Memory B cell (primary cell): ENCODE measurements around the gene ORAI2.

ENCODE experiments used
- ATAC-seq: fragments of 150-1000 bp; cut with Tn5 transposase; 2 replicates; pipeline ENCODE4 v1.10.0; 2021; ENCODE audit warnings: low read depth, mild to moderate bottlenecking, moderate library complexity
- DNase-seq, 2 donors: peaks; one replicate each; pipeline ENCODE4 v3.0.0; 2022; ENCODE audit warnings: low spot score in 2 of 2
- H3K27ac Mint-ChIP-seq: one replicate; pipeline ENCODE4 v1.8.0; 2022; ENCODE audit warnings: mild to moderate bottlenecking, moderate library complexity, mixed read lengths
- H3K27me3 Mint-ChIP-seq: one replicate; pipeline ENCODE4 v1.8.0; 2022; ENCODE audit warnings: mixed read lengths
- H3K36me3 Mint-ChIP-seq: one replicate; pipeline ENCODE4 v1.8.0; 2022; ENCODE audit warnings: mild to moderate bottlenecking, mixed read lengths
- H3K4me1 Mint-ChIP-seq: one replicate; pipeline ENCODE4 v1.8.0; 2022; ENCODE audit warnings: mixed read lengths
- H3K4me3 Mint-ChIP-seq: one replicate; pipeline ENCODE4 v1.8.0; 2022; ENCODE audit warnings: mild to moderate bottlenecking, moderate library complexity, mixed read lengths
- H3K9me3 Mint-ChIP-seq: one replicate; pipeline ENCODE4 v1.8.0; 2022; ENCODE audit warnings: mixed read lengths

ORAI2 gene

DNA sequence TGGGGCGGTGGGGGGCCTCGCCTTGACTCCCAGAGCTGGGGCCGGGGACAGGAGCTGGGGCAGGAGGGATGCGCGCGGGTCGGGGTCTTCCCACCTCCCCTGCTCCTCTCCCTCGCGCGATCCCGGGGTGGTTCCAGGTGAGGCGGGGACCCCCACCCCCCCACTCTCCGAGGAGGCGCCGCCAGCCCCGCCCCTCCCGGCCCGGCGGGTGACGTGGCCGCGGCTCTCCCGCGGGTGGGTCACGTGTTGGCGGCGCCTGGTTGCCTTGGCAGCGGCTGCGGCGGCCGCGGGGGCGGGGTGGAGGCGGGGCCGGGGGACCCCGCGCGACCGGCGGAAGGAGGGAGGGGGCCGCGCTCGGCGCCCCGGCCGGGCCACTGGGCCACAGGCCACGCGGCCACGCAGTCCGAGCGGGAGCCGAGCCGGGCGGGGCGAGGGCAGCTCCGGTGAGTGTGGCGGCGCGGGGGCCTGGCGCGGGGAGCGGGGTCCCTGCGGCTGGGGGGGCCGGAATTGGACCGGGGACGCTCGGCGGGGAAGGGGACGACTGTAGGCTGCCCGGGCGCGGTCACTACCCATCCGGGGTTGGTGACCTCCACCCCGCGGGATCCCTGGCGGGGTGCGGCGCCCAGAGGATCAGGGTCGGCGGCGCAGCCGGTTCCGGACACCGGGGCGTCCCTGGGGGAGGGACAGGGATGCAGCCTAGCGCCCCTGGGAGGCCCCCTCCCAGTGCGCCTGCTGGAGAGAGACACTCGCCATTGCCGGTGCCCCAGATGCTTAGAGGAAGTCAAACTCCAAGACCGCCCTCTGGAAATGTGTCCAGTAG, at the start of gene ORAI2:
Gene ORAI2, plus strand, starts transcription at position 357 of the 820 bp plus-strand sequence. CDS start 5,382 bp downstream, outside the sequence.
- H3K4me3 Mint-ChIP-seq = peak within 1 kb of the TSS; percentile 91
- DNase-seq (peak; percentile 83 to 88), ATAC-seq (peak; percentile 74)
- peaks cover 40% of the 10 kb centered on the region for H3K4me1 Mint-ChIP-seq
- H3K27me3 Mint-ChIP-seq = no peaks in the 10 kb centered on the region
- peaks cover 12% of the 10 kb centered on the region for H3K36me3 Mint-ChIP-seq
- peak within 1 kb of the TSS; percentile 92 for H3K27ac Mint-ChIP-seq
- no peaks in the 10 kb centered on the region for H3K9me3 Mint-ChIP-seq

DNA sequence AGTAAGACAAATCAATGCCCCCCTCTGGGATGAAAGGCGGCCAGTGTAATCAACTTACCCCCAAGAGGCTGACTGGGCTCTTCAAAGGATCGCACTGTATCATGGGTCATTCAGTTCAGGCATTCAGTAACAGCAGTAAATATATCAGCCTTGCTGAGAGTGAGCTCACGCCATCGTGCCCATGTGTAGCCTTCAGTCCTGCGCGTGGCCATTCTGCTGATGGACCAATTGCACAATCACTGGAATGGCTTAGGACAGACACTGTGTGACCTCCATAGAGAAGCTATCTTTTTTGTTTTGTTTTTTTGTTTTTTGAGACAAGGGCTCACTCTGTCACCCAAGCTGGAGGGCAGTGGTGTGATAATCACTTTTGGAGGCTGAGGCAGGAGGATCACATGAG, 46.3 kb upstream of the ORAI2 start:
- Mint-ChIP-seq H3K27ac (no peak overlapping the region), H3K4me3 (no peak overlapping the region), H3K36me3 (peaks cover 8% of the 10 kb centered on the region), H3K4me1 (peaks cover 4% of the 10 kb centered on the region), H3K27me3 (no peaks in the 10 kb centered on the region), H3K9me3 (no peaks in the 10 kb centered on the region)
- no peak for DNase-seq
- ATAC-seq = no peak

DNA sequence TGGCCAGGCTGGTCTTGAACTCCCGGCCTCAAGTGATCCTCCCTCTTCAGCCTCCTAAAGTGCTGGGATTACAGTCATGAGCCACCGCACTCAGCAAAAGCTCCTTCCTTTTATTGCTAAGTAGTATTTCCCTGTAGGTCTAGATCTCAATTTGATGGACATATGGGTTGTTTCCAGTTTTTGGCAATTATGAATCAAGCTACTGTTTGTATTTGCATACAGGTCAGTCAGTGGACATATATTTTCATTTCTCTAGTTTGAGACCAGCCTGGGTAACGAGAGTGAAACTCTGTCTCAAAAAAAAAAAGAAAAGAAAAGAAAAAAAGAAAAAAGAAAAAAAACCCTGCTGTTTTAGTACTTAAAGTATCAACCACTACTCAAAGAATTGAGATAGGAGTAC, 43.6 kb upstream of the ORAI2 start:
- no peaks in the 10 kb centered on the region for H3K27me3 Mint-ChIP-seq
- H3K27ac Mint-ChIP-seq = peak overlapping the region; percentile 33

DNA sequence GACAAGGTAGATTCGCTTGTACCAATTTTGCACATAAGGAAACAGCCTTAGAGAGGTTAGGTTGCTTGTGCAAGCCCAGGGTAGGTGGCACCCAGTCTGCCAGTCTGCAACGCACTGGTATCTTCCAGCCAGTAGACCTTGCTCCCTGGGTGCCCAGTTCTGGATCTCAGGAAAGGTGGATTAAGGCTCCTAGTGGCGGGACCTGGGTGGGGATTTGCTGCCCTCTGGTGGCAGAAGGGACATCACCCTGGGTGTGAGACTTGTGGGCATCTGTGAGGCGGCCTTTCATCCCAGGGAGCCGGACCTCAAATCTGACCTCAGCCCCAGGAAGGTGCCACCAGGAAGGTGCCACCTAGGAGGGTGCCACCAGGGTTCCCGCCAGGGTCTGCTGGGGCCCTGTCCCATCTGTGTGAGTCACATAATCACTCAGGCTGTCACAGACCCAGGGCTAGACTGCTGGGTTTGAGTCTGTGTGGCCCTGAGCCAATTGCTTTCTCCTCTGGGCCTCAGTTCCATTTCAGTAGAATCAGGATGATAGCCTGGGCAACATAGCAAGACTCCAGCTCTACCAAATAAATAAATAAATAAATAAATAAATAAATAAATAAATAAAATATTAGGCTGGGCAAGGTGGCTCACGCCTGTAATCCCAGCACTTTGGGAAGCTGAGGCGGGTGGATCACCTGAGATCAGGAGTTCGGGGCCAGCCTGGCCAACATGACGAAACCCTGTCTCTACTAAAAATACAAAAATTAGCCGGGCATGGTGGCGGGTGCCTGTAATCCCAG, 42.5 kb upstream of the ORAI2 start:
- Mint-ChIP-seq H3K27me3 (no peaks in the 10 kb centered on the region), H3K36me3 (peaks cover 8% of the 10 kb centered on the region), H3K4me1 (peaks cover 9% of the 10 kb centered on the region), H3K9me3 (no peaks in the 10 kb centered on the region), H3K4me3 (no peak overlapping the region), H3K27ac (no peak overlapping the region)
- DNase-seq (peak; percentile 71 to 77), ATAC-seq (peak; percentile 81)

More for the DNA sequence above, 43.6 kb upstream of the ORAI2 start:
- H3K9me3 Mint-ChIP-seq = no peaks in the 10 kb centered on the region
- DNase-seq = no peak
- H3K4me1 Mint-ChIP-seq = peaks cover 4% of the 10 kb centered on the region
- no peak for ATAC-seq
- no peak overlapping the region for H3K4me3 Mint-ChIP-seq
- H3K36me3 Mint-ChIP-seq = peaks cover 8% of the 10 kb centered on the region

DNA sequence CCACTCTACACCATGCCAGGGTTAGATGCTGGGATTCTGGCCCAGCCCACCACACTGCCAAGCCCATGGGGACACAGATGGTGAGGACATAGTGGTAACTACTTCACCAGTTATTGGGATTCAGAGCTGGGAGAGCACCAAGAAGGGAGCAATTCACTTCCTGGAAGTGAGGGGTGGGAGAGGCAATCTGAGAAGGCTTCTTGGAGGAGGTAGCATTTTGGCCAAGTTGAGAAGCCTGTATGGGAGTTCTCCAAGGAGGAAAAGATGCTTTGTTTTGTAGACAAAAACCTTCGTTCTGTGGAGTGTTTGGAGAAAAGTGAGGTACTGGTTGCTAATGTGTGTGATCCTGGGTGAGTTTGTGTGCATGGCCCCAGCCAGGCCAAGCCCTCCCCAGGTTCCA, 41.0 kb upstream of the ORAI2 start:
- no peaks in the 10 kb centered on the region for H3K27me3 Mint-ChIP-seq

DNA sequence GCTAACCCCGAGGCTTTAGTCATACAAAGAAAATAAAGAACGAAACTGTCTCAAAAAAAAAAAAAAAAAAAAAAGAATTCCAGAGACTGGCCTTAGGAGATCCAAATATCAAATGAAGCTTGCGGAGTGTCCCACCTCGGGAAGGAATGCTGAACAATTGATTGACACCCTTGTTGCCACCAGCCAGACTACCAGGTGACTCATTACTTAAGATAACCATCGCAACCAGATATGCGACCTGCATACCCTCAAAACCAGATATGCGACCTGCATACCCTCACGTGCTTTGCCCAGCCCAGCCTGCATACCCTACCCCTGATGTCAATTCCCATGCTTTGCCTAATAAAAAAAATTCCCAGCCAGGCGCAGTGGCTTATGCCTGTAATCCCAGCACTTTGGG, 39.9 kb upstream of the ORAI2 start:
- Mint-ChIP-seq H3K4me3 (no peak overlapping the region), H3K9me3 (no peaks in the 10 kb centered on the region), H3K36me3 (peaks cover 8% of the 10 kb centered on the region), H3K27me3 (no peaks in the 10 kb centered on the region), H3K27ac (no peak overlapping the region), H3K4me1 (peaks cover 12% of the 10 kb centered on the region)
- ATAC-seq (no peak), DNase-seq (no peak)

More for the DNA sequence above, 41.0 kb upstream of the ORAI2 start:
- H3K4me3 Mint-ChIP-seq = no peak overlapping the region
- H3K36me3 Mint-ChIP-seq = peaks cover 6% of the 10 kb centered on the region
- no peak overlapping the region for H3K27ac Mint-ChIP-seq
- DNase-seq = no peak
- peaks cover 10% of the 10 kb centered on the region for H3K4me1 Mint-ChIP-seq
- H3K9me3 Mint-ChIP-seq = no peaks in the 10 kb centered on the region
- no peak for ATAC-seq

DNA sequence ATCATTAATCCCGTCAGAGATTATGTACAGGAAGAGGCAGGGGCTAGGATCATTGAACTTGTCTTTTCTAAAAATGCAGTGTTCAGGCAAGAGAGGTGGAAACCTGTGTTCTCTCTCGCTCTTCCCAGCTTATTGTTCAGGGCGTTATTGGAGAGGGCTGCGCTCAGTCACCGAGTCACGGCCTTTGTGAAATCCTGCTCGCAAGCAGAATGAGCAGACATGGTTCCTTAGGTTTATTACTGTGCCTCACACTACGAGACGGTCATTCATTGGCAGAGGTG, 37.8 kb upstream of the ORAI2 start:
- H3K27ac Mint-ChIP-seq = peak overlapping the region; percentile 97
- H3K27me3 Mint-ChIP-seq = no peaks in the 10 kb centered on the region
- H3K36me3 Mint-ChIP-seq = peaks cover 10% of the 10 kb centered on the region
- ATAC-seq (no peak), DNase-seq (no peak)
- H3K4me1 Mint-ChIP-seq = peaks cover 8% of the 10 kb centered on the region
- no peaks in the 10 kb centered on the region for H3K9me3 Mint-ChIP-seq
- H3K4me3 Mint-ChIP-seq = peak overlapping the region; percentile 90

DNA sequence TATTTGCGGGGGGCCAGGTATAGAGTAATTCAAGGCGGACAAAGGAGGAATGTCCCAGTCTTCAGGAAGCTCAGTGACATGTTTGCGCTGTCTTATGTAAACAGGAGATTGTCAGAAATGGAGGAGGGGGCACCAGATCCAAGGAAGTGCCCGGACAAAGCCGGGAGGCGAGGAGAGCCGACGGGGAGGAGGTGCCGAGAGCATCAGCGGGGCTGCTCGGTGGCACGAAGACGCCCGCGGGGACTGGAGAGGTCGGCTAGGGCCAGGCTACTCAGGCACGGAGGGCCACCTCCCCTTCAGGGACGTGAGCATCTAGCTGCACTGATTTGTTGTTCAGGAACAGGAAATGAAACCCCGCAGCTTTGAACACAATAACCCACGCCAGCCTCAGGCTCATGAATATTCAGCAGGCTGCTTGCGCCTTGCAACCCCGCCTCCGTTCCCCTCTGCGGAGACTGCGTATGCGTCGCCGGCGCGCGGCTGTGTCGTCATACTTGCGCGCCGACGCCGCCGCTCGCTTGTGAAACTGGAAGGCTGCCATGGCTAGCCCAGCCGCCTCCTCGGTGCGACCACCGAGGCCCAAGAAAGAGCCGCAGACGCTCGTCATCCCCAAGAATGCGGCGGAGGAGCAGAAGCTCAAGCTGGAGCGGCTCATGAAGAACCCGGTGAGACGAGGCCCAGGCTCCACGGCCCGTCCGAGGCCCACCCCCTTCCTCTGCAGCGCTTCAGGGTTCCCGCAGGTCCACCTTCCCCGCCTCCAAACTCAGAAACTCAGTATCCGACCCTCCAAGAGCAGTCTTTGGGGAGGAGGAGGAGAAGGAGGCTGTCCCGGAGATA, 37.3 kb upstream of the ORAI2 start, which contains the start of gene PRKRIP1:
Gene PRKRIP1, plus strand, starts transcription at position 491 of the 837 bp plus-strand sequence. Its CDS starts 49 bp downstream, at position 540.
- H3K4me1 Mint-ChIP-seq = peaks cover 8% of the 10 kb centered on the region
- H3K9me3 Mint-ChIP-seq = no peaks in the 10 kb centered on the region
- H3K27ac Mint-ChIP-seq = peak within 1 kb of the TSS; percentile 97
- H3K27me3 Mint-ChIP-seq = no peaks in the 10 kb centered on the region
- peak; percentile 72 to 87 for DNase-seq
- ATAC-seq = peak; percentile 99
- H3K36me3 Mint-ChIP-seq = peaks cover 13% of the 10 kb centered on the region
- H3K4me3 Mint-ChIP-seq = peak within 1 kb of the TSS; percentile 90

DNA sequence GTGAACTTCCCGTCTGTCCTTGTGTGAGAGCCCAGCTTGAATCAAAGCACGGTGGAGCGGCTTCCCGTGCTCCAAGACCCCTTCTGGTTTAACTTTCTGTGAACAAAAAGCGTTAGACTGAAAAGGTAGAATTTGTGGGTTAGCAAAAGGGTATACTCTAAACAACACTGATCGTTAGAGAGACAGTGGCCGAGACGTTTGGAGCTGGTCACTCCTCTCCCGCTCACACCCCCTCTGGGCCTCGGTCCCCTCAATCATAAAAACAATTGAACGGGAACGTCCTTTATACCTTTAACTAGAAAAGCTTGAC, 36.7 kb upstream of the ORAI2 start:
- DNase-seq (no peak), ATAC-seq (no peak)
- H3K27ac Mint-ChIP-seq = peak overlapping the region; percentile 97
- H3K4me3 Mint-ChIP-seq = peak overlapping the region; percentile 90
- H3K27me3 Mint-ChIP-seq = no peaks in the 10 kb centered on the region
- peaks cover 8% of the 10 kb centered on the region for H3K4me1 Mint-ChIP-seq
- H3K36me3 Mint-ChIP-seq = peaks cover 13% of the 10 kb centered on the region
- H3K9me3 Mint-ChIP-seq = no peaks in the 10 kb centered on the region

DNA sequence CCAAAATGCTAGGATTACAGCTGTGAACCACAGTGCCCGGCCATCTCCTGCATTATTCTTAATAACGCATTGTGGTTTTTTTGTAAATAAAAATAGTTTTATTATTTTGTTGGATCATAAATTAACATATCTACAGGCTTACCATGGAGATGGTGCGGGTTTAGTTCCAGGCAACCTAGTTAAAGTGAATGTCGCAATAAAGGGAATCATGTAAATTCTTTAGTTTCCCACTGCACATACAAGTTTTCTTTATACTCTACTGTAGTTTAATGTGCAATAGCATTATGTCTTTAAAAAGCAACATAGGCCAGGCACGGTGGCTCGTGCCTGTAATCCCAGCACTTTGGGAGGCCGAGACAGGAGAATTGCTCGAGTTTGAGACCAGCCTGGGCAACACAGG, 34.8 kb upstream of the ORAI2 start:
- ATAC-seq = no peak
- H3K4me3 Mint-ChIP-seq = no peak overlapping the region
- peaks cover 9% of the 10 kb centered on the region for H3K36me3 Mint-ChIP-seq
- no peak for DNase-seq
- H3K27ac Mint-ChIP-seq = no peak overlapping the region
- no peaks in the 10 kb centered on the region for H3K9me3 Mint-ChIP-seq
- H3K4me1 Mint-ChIP-seq = peaks cover 8% of the 10 kb centered on the region
- no peaks in the 10 kb centered on the region for H3K27me3 Mint-ChIP-seq

DNA sequence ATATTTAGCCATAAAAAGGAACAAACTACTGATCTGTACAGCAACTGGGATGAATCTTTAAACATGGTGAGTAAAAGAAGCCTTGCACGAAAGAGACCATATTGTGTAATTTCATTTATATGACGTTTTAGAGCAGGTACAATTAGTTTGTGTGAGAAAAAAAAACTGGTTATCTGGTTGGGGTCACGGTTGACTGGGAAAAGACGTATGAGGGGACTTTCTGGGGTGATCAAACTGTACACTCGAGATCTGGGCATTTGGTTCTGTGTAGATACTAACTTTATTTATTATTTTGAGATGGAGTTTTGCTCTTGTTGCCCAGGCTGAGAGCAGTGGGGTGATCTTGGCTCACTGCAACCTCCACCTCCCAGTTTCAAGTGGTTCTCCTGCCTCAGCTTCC, 33.0 kb upstream of the ORAI2 start:
- DNase-seq = no peak
- ATAC-seq = no peak
- Mint-ChIP-seq H3K4me3 (no peak overlapping the region), H3K27ac (peak overlapping the region; percentile 33), H3K36me3 (peaks cover 7% of the 10 kb centered on the region), H3K4me1 (peaks cover 14% of the 10 kb centered on the region), H3K9me3 (no peaks in the 10 kb centered on the region), H3K27me3 (no peaks in the 10 kb centered on the region)

DNA sequence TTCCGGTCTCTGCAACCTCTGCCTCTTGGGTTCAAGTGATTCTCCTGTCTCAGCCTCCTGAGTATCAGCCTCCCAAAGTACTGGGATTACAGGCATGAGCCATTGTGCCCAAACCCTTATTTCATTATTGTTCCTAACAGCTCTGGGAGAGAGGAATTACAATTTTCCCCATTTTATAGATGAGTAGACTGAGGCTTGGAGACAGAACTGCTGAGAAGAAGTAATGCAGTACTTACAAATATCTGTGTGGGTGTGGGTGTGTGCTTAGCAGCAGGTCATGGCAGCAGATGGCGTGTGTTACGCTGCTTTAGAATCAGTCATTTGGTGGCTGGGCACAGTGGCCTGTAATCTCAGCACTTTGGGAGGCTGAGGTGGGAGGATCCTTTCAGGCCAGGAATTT, 29.8 kb upstream of the ORAI2 start:
- Mint-ChIP-seq H3K9me3 (no peaks in the 10 kb centered on the region), H3K27ac (no peak overlapping the region), H3K27me3 (no peaks in the 10 kb centered on the region), H3K4me3 (no peak overlapping the region), H3K36me3 (peaks cover 10% of the 10 kb centered on the region), H3K4me1 (peaks cover 15% of the 10 kb centered on the region)
- DNase-seq = no peak
- ATAC-seq = no peak

DNA sequence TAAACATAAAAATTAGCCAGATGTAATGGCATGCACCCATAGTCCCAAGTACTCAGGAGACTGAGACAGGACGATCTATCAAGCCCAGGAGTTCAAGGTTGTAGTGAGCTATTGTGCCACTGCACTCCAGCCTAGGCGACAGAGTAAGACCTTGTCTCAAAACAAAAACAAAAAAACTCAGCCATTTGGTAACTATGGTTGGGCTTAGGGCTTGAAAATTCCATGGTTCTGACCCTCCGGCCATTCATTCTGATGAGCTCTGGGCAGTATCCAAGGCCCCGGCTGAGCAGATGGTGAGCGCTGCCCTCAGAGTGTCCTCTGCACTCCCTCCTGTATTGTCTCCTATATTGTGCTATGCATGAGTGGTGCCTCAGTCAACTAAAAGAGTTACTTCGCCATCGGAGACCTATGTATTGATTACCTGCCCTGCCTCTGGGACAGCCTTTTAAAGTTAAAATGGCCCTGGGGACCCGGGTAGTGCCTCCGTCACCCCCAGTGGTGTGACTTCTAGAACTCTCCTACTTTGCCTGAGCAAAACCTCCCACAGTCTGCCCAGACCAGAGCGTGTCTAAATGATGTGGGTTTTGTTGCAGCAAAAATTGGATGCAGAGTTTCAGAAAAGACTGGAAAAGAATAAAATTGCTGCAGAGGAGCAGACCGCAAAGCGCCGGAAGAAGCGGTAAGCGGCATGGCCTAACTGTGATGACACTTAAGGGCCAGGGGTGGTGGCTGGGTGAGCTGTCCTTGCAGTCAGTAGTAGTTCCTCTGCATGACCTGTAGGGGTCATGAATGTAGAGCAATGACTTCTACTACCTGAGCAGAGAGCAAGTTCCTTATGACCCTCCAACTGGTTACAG, 29.1 kb upstream of the ORAI2 start:
- H3K4me3 Mint-ChIP-seq = no peak overlapping the region
- DNase-seq (peak; percentile 39 to 64), ATAC-seq (peak; percentile 73)
- H3K27ac Mint-ChIP-seq = no peak overlapping the region
- H3K36me3 Mint-ChIP-seq = peaks cover 11% of the 10 kb centered on the region
- H3K9me3 Mint-ChIP-seq = no peaks in the 10 kb centered on the region
- H3K27me3 Mint-ChIP-seq = no peaks in the 10 kb centered on the region
- peaks cover 18% of the 10 kb centered on the region for H3K4me1 Mint-ChIP-seq
